GM18520 (cell line): ENCODE results near the gene AGTRAP.

Experiments used
- ATAC-seq: cut with Tn5 transposase; IDR thresholded peaks from one replicate; pipeline ENCODE4 v1.9.1; 2021; ENCODE audit not compliant: unreplicated experiment

Gene AGTRAP

GRCh38 chr1:11757047-11757446 lies 21.1 kb downstream of the AGTRAP start:
- no peak for ATAC-seq

GRCh38 chr1:11759791-11760190 lies 23.9 kb downstream of the AGTRAP start:
- no peak for ATAC-seq

- no peak for ATAC-seq
These were observed 25.3 kb downstream of the AGTRAP start for GRCh38 chr1:11761285-11761684.

- ATAC-seq = no peak
These were observed 26.1 kb downstream of the AGTRAP start, which contains the start of gene C1orf167 for GRCh38 chr1:11761988-11762406. TSS of gene C1orf167 (plus strand) at chr1:11762193. CDS start at chr1:11764401, 2,208 bp downstream.

- no peak for ATAC-seq
These were observed 28.2 kb downstream of the AGTRAP start for GRCh38 chr1:11764115-11764514.

GRCh38 chr1:11764519-11764918 lies 28.6 kb downstream of the AGTRAP start:
- ATAC-seq = no peak

- no peak for ATAC-seq
These were observed 29.9 kb downstream of the AGTRAP start for GRCh38 chr1:11765661-11766428.

GRCh38 chr1:11766429-11766776 lies 30.5 kb downstream of the AGTRAP start:
- ATAC-seq = no peak

- ATAC-seq = no peak
These were observed 32.2 kb downstream of the AGTRAP start for GRCh38 chr1:11767922-11768704.

GRCh38 chr1:11768821-11769220 lies 32.9 kb downstream of the AGTRAP start:
- ATAC-seq = no peak

- no peak for ATAC-seq
These were observed 33.3 kb downstream of the AGTRAP start for GRCh38 chr1:11769274-11769673.

GRCh38 chr1:11770011-11770410 lies 34.1 kb downstream of the AGTRAP start:
- no peak for ATAC-seq

- no peak for ATAC-seq
These were observed 35.6 kb downstream of the AGTRAP start for GRCh38 chr1:11771481-11772043.

GRCh38 chr1:11772458-11772857 lies 36.5 kb downstream of the AGTRAP start:
- no peak for ATAC-seq

GRCh38 chr1:11774753-11775152 lies 38.8 kb downstream of the AGTRAP start:
- no peak for ATAC-seq

GRCh38 chr1:11777658-11778322 lies 41.9 kb downstream of the AGTRAP start:
- ATAC-seq = no peak

GRCh38 chr1:11778336-11778735 lies 42.4 kb downstream of the AGTRAP start:
- ATAC-seq = no peak

- no peak for ATAC-seq
These were observed 43.1 kb downstream of the AGTRAP start for GRCh38 chr1:11778844-11779623.

- no peak for ATAC-seq
These were observed 43.9 kb downstream of the AGTRAP start for GRCh38 chr1:11779715-11780379.
